ENCODE measurements around the gene RAPGEF2.

- TF ChIP-seq POLR2A (IDR thresholded peaks at IDR 0.05; ENCODE audit: extremely low read depth, insufficient read length) (no peak), CTCF (IDR thresholded peaks at IDR 0.05; ENCODE audit: low read depth, low read length) (no peak)
Observed at GRCh38 chr4:159376289-159376688, 273.4 kb downstream of the RAPGEF2 start.

Measured in NB4 (cell line).